ENCODE data around the gene PELO. TPM values are rescaled to one million over a fixed set of nuclear protein-coding genes. Genes with fewer than 3 reads are reported as not detected.

The PELO gene
- total RNA-seq, 2 experiments from 2014 or later: 20.6 TPM

DNA sequence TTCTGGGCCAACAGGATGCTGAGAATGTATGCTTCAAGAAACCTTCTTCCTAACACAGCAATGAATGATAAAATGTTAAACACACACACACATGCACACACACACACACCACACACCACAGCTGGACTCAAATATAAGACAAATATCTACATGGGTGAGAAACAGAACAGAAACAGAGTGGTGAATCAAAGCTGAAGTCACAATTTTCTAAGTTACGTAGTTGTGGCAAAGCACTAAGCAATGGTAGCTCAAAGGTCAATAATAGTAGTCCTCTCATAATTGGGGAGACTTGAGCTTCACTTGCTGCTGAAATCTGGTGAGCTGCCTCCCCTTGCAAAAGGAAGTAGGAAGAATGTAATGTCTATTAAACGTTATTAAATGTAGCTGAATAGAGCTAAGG is 33.7 kb upstream of the PELO start:
- no peaks in the 10 kb centered on the region for H3K36me3 Mint-ChIP-seq (ENCODE audit: low read depth)
- POLR2A ChIA-PET: interaction anchor here (1.9 kb wide), 1 partner anchor 17 kb away, joined by 6 read pairs; no protein-coding TSS in a partner anchor
- H3K27me3 Mint-ChIP-seq: peaks cover 6% of the 10 kb centered on the region
- H3K9me3 Mint-ChIP-seq: no peaks in the 10 kb centered on the region
- H3K4me3 Mint-ChIP-seq: no peak overlapping the region
- CTCF ChIA-PET: interaction anchor here (1.1 kb wide), 1 partner anchor 161 kb away, joined by 3 read pairs; no protein-coding TSS in a partner anchor
- peaks cover 7% of the 10 kb centered on the region for H3K4me1 Mint-ChIP-seq
- no peak for DNase-seq
- no peak overlapping the region for H3K27ac Mint-ChIP-seq

DNA sequence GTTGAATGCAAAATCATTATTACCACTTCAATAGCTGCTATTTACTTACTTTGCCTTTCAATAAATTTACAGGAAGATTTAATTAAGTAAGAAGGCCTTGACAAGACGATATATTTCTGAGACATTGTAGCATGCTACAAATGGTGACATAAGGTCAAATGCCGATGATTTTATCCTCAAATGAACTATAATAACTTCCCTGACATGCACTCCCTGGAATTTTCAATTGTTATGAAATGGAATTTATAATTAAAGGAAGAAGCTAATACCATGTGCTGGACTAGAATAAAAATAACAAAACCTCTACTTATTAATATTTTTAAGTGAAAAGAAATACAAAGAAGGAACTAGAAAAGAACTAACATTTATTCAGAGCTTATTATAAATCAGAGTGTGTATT is 30.2 kb upstream of the PELO start:
- H3K36me3 Mint-ChIP-seq (ENCODE audit: low read depth): peaks cover 4% of the 10 kb centered on the region
- no peaks in the 10 kb centered on the region for H3K4me1 Mint-ChIP-seq
- no peak overlapping the region for H3K27ac Mint-ChIP-seq
- no peaks in the 10 kb centered on the region for H3K9me3 Mint-ChIP-seq
- H3K27me3 Mint-ChIP-seq: peaks cover 5% of the 10 kb centered on the region
- CTCF ChIA-PET: interaction anchor here (0.7 to 0.8 kb wide), 2 partner anchors 42 to 65 kb away, joined by 3 read pairs; no protein-coding TSS in a partner anchor
- no peak for DNase-seq
- no peak overlapping the region for H3K4me3 Mint-ChIP-seq
- POLR2A ChIA-PET: interaction anchor here (1.2 kb wide), 1 partner anchor 18 kb away, joined by 3 read pairs; no protein-coding TSS in a partner anchor

DNA sequence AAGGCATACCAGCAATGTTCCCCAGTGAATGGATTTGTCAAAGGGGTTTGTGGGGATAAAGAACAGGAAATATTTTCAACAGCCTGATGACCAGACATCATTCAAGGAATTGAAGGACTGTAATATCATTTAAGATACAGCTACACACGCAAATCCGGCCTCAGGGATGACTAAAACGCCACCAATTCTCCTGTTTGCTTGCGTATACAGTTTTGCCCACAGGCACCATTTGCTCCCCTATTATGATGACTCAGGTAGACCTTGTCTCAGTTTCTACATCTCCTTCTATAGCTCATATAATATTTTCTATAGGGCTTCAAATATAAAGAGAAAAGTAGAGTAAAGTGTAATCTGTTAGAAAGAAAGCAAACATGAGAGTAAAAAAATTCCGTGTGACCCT is 29.7 kb upstream of the PELO start:
- Mint-ChIP-seq H3K27me3 (peaks cover 5% of the 10 kb centered on the region), H3K36me3 (ENCODE audit: low read depth) (peaks cover 4% of the 10 kb centered on the region), H3K27ac (no peak overlapping the region), H3K4me1 (no peaks in the 10 kb centered on the region), H3K9me3 (no peaks in the 10 kb centered on the region), H3K4me3 (no peak overlapping the region)
- DNase-seq: no peak
- ChIA-PET CTCF (interaction anchor here (0.7 to 0.8 kb wide), 2 partner anchors 41 to 65 kb away, joined by 3 read pairs; no protein-coding TSS in a partner anchor), POLR2A (interaction anchor here (1.2 kb wide), 1 partner anchor 17 kb away, joined by 3 read pairs; no protein-coding TSS in a partner anchor)

DNA sequence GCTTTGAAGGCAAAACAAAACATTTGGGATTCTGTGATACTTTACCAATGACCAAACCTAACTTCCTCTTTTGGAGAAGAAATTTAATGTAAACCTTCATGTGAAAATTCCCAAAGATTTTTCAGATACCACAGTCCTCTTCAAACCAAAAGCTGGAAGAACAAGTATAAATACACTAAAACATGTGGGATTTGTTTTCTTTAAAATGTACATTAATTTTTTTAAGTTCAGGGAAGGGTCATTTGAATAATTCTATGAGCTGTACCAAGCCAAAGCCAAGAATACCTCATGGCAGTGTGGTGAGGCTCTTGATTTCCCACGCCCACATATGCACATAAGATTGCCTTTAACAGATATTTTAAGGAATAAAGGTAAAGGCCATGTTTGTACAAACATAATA is 28.4 kb upstream of the PELO start:
- no peak overlapping the region for H3K4me3 Mint-ChIP-seq
- H3K4me1 Mint-ChIP-seq: no peaks in the 10 kb centered on the region
- POLR2A ChIA-PET: no interaction called here
- H3K9me3 Mint-ChIP-seq: no peaks in the 10 kb centered on the region
- no peak for DNase-seq
- no peak overlapping the region for H3K27ac Mint-ChIP-seq
- CTCF ChIA-PET: interaction anchor here (1.1 to 1.2 kb wide), 2 partner anchors 17 to 95 kb away, joined by 3 to 5 read pairs; no protein-coding TSS in a partner anchor
- H3K36me3 Mint-ChIP-seq (ENCODE audit: low read depth): peaks cover 4% of the 10 kb centered on the region
- no peaks in the 10 kb centered on the region for H3K27me3 Mint-ChIP-seq

DNA sequence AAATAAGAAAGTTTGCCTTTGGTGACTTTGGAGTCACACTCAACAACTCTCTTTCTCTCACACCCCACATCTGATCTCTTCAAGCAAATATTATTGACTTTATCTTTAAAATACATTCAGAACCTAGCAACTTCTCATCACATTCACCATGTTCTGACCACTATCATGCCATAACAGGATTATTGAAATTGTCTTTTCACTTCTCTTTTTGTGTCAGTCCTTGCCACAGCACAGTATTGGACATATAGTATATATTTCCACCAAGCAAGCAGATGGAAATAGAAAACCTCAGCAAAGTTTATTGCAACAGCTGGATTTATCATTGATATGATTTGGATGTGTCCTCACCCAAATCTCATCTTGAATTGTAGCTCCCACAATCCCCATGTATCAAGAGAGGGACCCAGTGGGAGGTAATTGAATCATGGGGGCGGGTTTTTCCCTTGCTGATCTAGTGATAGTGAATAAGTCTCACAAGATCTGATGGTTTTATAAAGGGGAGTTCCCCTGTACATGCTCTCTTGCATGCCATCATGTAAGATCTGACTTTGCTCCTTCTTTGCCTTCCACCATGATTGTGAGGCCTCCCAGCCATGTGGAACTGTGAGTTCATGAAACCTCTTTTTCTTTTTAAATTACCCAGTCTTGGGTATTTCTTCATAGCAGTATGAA is 26.9 kb upstream of the PELO start:
- peaks cover 4% of the 10 kb centered on the region for H3K36me3 Mint-ChIP-seq (ENCODE audit: low read depth)
- H3K4me1 Mint-ChIP-seq: no peaks in the 10 kb centered on the region
- peaks cover 2% of the 10 kb centered on the region for H3K9me3 Mint-ChIP-seq
- H3K27me3 Mint-ChIP-seq: no peaks in the 10 kb centered on the region
- no peak overlapping the region for H3K27ac Mint-ChIP-seq
- ChIA-PET POLR2A (no interaction called here), CTCF (no interaction called here)
- no peak overlapping the region for H3K4me3 Mint-ChIP-seq
- no peak for DNase-seq

DNA sequence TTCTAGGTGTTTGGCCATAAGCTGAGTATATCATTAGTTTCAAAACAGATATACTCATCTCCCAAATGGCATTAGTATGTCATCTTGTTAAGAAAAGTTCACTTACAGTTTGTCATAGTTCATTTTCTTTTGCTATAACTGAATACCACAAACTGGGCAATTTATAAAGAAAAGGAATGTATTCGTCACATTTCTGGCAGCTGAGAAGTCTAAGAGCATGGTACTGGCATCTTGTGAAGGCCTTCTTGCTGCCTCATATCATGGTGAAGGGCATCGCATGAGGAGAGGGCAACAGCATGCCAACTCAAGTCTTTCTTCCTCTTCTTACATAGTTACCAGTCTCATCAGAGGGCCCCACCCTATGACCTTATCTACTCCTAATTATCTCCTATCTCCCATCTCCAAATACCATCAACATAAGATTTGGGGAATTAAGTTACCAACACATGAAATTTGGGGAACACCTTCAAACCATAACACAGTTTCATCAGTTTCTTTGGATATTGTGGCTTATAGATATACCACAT is 20.4 kb upstream of the PELO start:
- Mint-ChIP-seq H3K36me3 (ENCODE audit: low read depth) (peaks cover 3% of the 10 kb centered on the region), H3K9me3 (peaks cover 2% of the 10 kb centered on the region), H3K27ac (no peak overlapping the region), H3K4me1 (peaks cover 39% of the 10 kb centered on the region), H3K27me3 (no peaks in the 10 kb centered on the region), H3K4me3 (no peak overlapping the region)
- CTCF ChIA-PET: no interaction called here
- no peak for DNase-seq
- POLR2A ChIA-PET: no interaction called here

DNA sequence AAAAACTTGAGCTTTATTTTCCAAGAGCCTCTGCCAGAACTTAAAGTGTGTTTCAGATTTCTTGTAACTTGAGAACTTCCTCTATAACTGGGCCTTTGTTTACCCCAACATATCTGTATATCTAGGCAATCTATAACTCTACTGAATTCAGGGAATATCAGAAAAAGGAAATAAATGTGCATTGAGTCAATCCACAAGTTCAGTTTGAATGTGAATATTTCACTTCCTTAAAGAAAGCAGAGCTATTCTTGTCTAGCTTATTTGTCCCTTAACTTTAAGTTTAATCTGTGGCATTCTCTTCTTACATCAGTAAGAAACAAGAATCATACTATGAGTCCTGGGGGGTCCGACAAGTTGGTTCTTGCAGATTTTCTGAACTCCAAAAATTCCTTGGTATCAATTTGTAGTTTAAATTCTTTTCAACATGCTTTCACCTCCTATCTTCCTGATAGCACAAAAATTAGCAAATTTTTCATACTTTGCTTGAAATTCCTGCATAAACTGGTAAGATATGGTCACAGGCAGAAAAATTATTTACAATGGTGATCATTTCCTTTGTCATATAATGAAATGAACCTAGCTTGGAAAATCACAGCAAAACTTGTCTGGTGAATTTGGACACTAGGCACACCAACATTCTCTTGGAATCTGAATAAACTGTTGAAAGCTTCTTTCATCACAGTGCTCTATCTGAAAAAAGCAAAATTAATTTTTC is 19.8 kb upstream of the PELO start:
- ChIA-PET POLR2A (no interaction called here), CTCF (no interaction called here)
- Mint-ChIP-seq H3K9me3 (peaks cover 2% of the 10 kb centered on the region), H3K4me3 (no peak overlapping the region), H3K36me3 (ENCODE audit: low read depth) (peaks cover 7% of the 10 kb centered on the region), H3K27me3 (peaks cover 4% of the 10 kb centered on the region), H3K27ac (no peak overlapping the region), H3K4me1 (peaks cover 46% of the 10 kb centered on the region)
- DNase-seq: no peak

DNA sequence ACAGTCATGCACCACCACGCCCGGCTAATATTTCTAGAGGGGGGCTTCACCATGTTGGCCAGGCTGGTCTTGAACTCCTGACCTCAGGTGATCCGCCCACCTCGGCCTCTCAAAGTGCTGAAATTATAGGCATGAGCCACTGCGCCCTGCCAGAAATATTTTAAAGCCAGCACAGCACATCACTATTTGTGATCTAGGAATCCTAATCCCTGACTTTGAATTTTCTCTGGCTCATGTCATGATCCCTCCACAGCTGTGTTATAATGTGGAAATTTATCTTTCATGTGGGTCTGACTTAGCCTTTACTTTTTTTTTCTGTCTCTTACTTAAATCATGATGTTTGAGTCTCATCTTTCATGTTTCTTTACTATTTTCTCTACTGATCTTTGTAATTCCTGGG is 18.7 kb upstream of the PELO start:
- CTCF ChIA-PET: no interaction called here
- H3K4me3 Mint-ChIP-seq: no peak overlapping the region
- H3K36me3 Mint-ChIP-seq (ENCODE audit: low read depth): peaks cover 8% of the 10 kb centered on the region
- peaks cover 2% of the 10 kb centered on the region for H3K9me3 Mint-ChIP-seq
- POLR2A ChIA-PET: no interaction called here
- H3K27ac Mint-ChIP-seq: no peak overlapping the region
- no peak for DNase-seq
- H3K27me3 Mint-ChIP-seq: peaks cover 8% of the 10 kb centered on the region
- H3K4me1 Mint-ChIP-seq: peaks cover 54% of the 10 kb centered on the region

DNA sequence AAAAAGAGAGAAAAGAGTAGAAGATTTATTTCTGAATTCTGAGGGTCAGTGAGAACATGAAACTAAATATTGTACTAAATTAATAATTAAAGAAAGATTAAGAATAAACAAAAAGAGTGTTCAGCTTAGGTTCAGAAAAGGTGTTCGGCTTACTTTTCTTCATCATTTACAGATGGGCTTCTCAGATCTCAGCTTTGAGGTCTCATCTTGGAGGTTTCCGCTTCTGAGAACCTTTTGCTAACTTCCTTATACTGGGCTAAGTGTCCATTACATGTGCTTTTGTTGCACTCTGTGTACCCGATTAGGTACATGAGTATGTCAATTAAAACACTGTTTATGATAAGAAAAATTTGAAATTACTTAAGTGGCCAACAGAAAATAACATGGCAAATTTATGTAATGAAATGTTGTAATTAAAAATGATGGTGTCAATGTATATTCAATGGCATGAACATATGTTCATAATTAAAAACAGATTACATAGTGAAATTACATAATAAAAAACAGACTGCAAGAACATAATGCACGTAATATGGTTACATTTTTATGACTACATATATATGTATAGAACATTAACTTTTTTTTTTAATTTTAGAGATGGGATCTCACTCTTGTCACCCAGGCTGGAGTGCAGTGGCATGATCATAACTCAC is 17.3 kb upstream of the PELO start:
- no peak overlapping the region for H3K27ac Mint-ChIP-seq
- H3K27me3 Mint-ChIP-seq: peaks cover 13% of the 10 kb centered on the region
- ChIA-PET POLR2A (no interaction called here), CTCF (no interaction called here)
- no peak overlapping the region for H3K4me3 Mint-ChIP-seq
- peaks cover 62% of the 10 kb centered on the region for H3K4me1 Mint-ChIP-seq
- DNase-seq: no peak
- no peaks in the 10 kb centered on the region for H3K9me3 Mint-ChIP-seq
- peaks cover 8% of the 10 kb centered on the region for H3K36me3 Mint-ChIP-seq (ENCODE audit: low read depth)

DNA sequence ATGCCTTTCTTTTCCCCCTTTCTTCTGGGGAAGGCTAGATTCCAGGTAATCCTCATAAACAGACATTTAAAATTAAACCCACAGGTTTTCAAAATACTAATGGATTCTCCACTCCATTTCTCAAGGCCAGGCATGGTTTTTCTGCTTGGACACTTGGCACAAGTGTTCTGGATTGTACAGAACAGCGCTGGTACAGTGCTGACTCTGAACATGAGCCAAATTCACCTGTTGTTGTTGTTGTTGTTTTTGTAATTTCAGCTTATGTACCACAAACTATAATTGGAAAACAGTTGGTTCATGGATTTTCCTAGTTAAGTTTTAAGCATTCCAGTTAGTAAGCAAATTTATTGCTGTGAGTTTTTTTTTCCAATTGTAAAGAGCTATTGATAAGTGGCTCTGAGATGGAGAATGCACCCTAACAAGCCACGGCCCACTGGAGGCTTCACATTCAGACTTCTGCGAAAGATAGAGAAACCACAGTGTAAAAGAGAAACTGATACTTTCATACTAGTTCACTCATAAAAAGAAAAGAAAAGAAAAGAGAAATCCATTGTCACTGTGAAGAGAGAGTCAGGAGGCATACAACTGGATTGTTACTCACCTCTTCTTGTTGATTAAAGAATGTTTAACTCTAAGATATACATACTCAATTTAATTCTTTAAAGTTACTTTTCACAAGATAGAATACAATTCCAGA is 16.2 kb upstream of the PELO start:
- Mint-ChIP-seq H3K36me3 (ENCODE audit: low read depth) (peaks cover 8% of the 10 kb centered on the region), H3K27me3 (peaks cover 14% of the 10 kb centered on the region), H3K4me3 (peak overlapping the region; percentile 33), H3K4me1 (peaks cover 72% of the 10 kb centered on the region), H3K27ac (peak overlapping the region; percentile 67), H3K9me3 (no peaks in the 10 kb centered on the region)
- POLR2A ChIA-PET: interaction anchor here (0.6 to 1.0 kb wide), 4 partner anchors 16 to 29 kb away, joined by 3 to 6 read pairs (median 4); partner anchors contain the start of genes ITGA1 and PELO
- DNase-seq: peak; percentile 66
- CTCF ChIA-PET: no interaction called here

DNA sequence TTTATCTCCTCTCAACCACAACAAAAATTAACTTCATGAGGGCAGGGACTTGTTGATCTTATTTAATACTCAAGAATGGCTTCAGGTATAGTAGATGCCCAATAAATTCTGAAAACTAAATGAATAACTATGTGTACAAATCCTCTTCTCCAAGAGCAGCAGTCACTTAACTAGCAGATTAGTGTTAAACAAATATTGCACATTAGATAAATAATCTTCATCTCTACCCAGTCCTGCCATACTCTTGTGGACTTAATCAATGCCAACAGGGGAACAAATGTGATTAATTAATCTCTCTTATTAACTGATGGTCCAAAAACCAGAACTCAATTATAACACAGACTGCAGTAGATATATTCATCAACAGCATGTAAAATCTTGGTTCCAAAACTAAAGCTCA is 15.0 kb upstream of the PELO start:
- Mint-ChIP-seq H3K4me3 (no peak overlapping the region), H3K9me3 (no peaks in the 10 kb centered on the region), H3K27ac (no peak overlapping the region), H3K36me3 (ENCODE audit: low read depth) (peaks cover 8% of the 10 kb centered on the region), H3K27me3 (peaks cover 14% of the 10 kb centered on the region), H3K4me1 (peaks cover 66% of the 10 kb centered on the region)
- ChIA-PET CTCF (interaction anchor here (0.8 kb wide), 1 partner anchor 27 kb away, joined by 3 read pairs; no protein-coding TSS in a partner anchor), POLR2A (no interaction called here)
- no peak for DNase-seq

DNA sequence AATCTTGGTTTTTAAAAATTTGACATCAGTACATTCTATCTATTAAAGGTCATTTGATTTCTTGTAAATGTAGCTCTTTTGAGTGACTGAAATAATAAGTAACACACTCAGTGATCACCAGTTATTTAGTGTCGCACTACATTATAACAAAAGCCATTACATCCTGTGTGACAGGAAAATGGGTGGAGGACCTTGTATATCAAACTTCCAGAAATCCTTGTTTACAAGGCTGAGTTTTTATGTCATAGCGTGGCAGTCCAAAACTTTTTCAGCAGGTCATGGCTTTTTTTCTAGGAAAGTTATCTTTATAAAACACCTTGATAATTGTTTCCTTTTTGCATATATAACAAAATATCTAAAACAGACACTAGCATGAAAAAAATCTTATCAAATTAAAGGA is 14.4 kb upstream of the PELO start:
- DNase-seq: no peak
- H3K27me3 Mint-ChIP-seq: peaks cover 14% of the 10 kb centered on the region
- H3K36me3 Mint-ChIP-seq (ENCODE audit: low read depth): peaks cover 8% of the 10 kb centered on the region
- no peak overlapping the region for H3K4me3 Mint-ChIP-seq
- CTCF ChIA-PET: interaction anchor here (0.8 kb wide), 1 partner anchor 26 kb away, joined by 3 read pairs; no protein-coding TSS in a partner anchor
- no peak overlapping the region for H3K27ac Mint-ChIP-seq
- H3K4me1 Mint-ChIP-seq: peaks cover 60% of the 10 kb centered on the region
- POLR2A ChIA-PET: no interaction called here
- no peaks in the 10 kb centered on the region for H3K9me3 Mint-ChIP-seq
